Body of pancreas (tissue), 4 donors: Measurements from ENCODE around the gene MEN1.

Experiments
- CTCF ChIP-seq, 7 experiments: fragments of 450-650 bp in 4 of 7; fragments of 200-600 bp in 3 of 7; sonication (generic) in 3 of 7; IDR thresholded peaks; one replicate each; pipeline ENCODE4 v1.5.1; 2016 to 2019; ENCODE audit warnings: antibody characterized with exemption in 7 of 7
- POLR2A ChIP-seq, 3 donors: fragments of 450-650 bp; IDR thresholded peaks; one replicate each; pipeline ENCODE4 v1.6.1; 2016; ENCODE audit warnings: antibody characterized with exemption in 3 of 3, mild to moderate bottlenecking in 2 of 3

- TF ChIP-seq POLR2A (IDR thresholded peaks at IDR 0.05) = no peak
- no peak for TF ChIP-seq CTCF (IDR thresholded peaks at IDR 0.05)
Measured at GRCh38 chr11:64839887-64840782, 29.8 kb upstream of the MEN1 start.
